PC-3 (cell line): ENCODE measurements around the gene KPNA2.

ENCODE experiments used
- CTCF ChIP-seq: fragments of 300-600 bp; sonication (generic); conservative IDR thresholded peaks from 2 replicates; pipeline ENCODE4 v1.5.1; 2017; ENCODE audit warnings: antibody characterized with exemption, low read depth, mild to moderate bottlenecking, low read length
- EZH2 ChIP-seq: fragments of 300-600 bp; sonication (generic); IDR thresholded peaks from one replicate; pipeline ENCODE4 v1.6.1; 2017; ENCODE audit warnings: antibody characterized with exemption, mild to moderate bottlenecking, low read length; ENCODE audit not compliant: unreplicated experiment
- EZH2phosphoT487 ChIP-seq: fragments of 300-600 bp; sonication (generic); IDR thresholded peaks from 2 replicates; pipeline ENCODE4 v1.6.1; 2018; ENCODE audit warnings: mild to moderate bottlenecking, antibody characterized with exemption, low read length, borderline replicate concordance

GRCh38 chr17:68095205-68095811 lies 59.8 kb downstream of the KPNA2 start:
- TF ChIP-seq EZH2phosphoT487 (no peak), CTCF (no peak), EZH2 (no peak)
